CD4-positive, alpha-beta T cell treated with Interleukin-15 for 1 hour (primary cell): Measurements from ENCODE around the gene DCP1B.
A peak's percentile ranks its signal among the peaks of the same experiment; 100 is the strongest.

Source experiments
- DNase-seq: peaks from one replicate; pipeline ENCODE4 v3.0.0-alpha.2; 2020

The DCP1B gene

DNA sequence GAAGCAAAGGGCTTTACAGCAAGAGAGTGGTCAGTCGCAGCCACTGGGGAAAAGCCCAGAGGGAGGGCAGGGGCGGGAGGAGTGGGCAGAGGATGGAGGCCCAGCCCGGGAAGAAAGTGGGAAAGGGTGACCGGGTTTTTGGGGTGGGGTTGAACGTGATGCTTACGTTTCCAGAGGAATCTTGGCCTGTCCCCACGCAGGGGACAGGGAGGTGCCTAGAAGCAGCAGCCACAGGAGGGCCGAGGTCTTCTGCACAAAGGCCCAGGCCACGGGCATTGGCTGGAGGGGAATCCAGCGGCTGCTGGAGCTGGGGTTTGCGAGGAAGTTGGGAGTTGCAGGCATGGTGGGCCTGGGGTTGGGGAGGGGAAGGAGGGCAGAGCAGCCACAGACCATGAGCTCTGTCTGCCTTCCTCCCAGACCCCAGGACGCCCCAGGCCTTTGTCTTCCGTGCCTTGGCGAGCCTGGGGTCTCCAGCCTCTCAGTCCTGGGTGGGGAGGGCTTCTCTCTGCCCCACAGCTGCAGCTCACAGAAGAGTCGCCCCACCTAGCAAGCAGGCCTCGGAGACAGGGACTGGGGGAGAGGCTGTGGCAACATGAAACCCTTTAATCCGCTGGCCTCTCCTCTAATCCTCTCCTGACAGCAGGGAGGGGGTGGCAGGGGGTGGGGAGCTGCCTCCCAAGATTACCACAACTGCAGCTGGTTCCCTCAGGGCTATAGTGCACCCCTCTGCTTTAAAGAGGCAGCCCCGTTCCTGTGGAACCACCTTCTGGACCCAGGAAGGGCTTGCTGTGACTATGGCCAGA is 86.0 kb downstream of the DCP1B start, which contains the start of gene CACNA2D4:
Gene CACNA2D4, minus strand, starts transcription at position 572 of the 803 bp plus-strand sequence. Its CDS starts 179 bp downstream, at position 393.
- DNase-seq, result no peak

- DNase-seq, result no peak
Observed at GRCh38 chr12:1917172-1918070, 86.8 kb downstream of the DCP1B start.

- DNase-seq, result no peak
Observed at GRCh38 chr12:1916371-1917171, 87.7 kb downstream of the DCP1B start.

DNA sequence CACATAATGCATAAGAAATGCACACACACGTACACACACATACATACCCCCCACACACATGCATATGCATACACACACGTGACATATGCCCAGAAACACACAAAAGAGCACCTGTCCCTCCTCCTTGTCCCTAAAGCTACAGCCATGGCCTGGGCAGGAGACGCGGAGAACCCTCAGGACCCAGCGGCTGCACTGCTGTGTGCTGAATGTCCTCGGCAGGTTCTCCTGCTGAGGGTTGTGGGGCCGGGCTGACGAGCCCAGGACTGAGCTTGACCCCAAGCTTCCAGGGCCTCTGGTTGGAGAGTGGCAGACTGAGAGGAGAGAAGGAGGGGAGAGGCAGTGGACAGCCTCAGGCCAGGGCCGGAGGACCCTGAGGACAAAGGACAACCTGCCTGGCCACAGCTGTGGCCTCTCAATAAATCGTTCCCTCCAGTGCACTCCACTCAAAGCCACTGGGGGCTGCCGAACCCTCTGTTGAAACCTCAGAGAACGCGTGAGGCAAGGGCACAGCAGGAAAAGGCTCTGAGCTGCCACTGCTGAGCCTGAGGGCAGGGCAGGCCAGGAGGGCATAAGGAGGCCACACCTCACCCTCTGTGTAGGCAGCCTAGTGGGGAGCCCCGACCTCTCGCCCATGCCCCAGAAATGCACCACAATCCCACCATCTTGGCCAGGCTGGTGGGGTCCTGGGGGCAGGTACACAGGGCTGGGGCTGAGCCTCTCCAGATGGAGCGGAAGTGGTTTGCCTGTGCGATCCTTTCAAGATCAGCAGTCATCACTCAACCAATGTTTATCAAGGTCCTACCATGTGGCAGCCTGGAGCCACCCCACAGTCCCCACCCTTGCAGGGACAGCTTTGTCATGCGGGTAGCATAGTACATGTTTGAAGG is 88.9 kb downstream of the DCP1B start:
- no peak for DNase-seq

GRCh38 chr12:1914114-1914911 is 89.9 kb downstream of the DCP1B start:
- no peak for DNase-seq

GRCh38 chr12:1913377-1914113 is 90.7 kb downstream of the DCP1B start:
- no peak for DNase-seq

GRCh38 chr12:1912580-1913376 is 91.5 kb downstream of the DCP1B start:
- DNase-seq, result no peak

DNA sequence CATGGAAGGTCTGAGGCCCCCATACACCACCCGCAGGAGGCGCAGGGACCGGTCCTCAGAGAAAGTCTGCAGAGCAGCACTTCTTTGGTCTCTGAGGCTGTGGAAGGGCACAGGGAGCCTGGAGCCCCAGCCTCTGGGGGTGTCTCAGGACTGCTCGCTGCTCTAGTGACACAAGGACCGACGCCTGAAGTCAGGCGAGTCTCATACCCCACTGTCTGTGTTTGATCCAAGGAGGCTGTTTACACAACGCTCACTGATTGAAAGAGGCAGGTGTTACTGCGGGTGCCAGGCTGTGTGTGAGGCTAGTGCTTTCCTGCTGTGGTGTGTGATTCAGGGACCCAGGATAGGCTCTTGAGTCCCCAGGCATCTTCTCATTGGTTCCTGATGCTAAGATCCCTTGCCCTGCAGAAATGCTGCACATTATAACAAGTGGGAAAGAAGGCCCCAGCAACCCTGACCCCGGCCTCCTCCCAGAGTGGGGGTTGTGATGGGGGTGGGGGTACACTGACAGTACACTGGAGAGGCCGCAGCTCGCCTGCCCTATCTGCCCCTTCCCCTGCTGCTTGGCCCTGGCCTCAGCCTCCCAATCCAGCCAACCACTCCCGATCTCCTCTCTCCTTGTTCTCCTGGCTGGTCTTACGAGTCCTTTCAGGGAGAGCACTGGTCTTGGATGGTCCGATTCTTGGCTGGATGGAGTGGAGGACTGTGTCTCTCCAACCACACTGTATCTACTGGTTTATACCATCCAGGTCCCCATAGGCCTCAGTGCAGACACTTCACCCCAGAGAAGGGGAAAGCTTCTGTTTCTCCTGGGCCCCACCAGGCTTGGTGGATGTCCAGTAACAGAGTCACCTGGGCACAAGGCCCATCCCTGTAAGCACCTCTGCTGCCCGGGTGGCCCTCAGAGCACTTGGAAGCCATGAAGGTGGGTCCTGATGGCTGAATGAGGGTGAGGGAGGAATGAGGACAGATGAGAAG is 92.4 kb downstream of the DCP1B start:
- DNase-seq, result no peak

DNA sequence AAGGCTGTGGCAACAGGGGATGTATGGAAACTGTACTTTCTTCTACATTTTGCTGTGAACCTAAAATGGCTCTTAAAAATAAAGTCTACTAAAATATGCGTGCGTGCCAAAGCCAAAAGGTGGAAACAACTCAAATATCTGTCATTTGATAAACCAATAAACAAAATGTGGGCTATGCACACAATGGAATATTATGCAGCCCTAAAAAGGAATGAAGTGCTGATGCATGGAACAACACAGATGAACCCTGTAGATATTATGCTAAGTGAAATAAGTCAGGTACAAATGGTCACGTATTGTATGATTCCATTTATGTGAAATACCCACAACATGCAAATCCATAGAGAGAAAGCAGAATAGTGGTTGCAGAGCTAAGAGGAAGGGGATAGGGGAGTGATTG is 93.8 kb downstream of the DCP1B start:
- DNase-seq, result no peak

GRCh38 chr12:1908758-1909157 is 95.5 kb downstream of the DCP1B start:
- no peak for DNase-seq

DNA sequence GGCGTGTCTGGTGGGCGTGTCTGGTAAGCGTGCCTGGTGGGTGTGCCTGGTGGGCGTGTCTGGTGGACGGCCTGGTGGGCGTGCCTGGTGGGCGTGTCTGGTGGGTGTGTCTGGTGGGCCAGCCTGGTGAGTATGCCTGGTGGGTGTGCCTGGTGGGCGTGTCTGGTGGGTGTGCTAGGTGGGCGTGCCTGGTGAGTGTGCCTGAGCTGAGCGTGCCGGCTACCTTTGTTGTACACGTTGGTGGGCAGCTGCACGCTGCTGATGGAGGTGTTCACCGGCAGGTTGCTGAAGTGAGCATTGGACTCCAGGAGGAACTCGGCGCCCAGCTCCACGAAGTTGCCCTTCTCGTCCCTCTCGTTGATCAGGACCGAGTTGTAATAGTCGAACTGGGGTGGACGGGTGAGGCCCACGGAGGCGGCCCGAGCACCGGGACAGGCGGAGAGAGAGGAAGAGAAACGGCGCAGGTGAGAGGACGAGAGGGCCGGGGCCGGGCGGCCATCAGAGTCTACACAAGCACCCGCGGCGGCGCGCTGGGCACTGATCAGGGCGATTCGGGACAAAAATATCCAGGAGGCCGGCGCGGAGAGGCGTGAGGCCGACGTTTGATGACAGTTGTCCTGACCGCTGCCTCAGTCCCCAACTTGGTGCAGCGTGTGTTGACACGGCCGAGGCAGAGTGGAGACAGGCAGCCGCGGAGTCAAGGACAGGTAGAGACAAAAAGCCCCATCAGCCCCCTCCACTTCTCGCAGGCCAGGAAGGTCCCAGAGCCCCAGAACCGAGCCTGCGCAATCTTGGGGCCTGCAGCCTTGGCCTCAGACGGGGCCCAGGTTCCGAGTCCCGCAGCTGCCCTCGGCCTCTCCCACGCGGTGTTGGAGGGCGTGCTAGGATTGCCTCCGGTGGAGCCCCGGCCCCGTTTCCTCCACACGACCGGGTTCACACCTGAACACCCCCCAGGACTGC is 96.3 kb downstream of the DCP1B start:
- peak; percentile 52 for DNase-seq

GRCh38 chr12:1906579-1906978 is 97.7 kb downstream of the DCP1B start:
- DNase-seq, result no peak

GRCh38 chr12:1904875-1905274 is 99.4 kb downstream of the DCP1B start:
- no peak for DNase-seq

DNA sequence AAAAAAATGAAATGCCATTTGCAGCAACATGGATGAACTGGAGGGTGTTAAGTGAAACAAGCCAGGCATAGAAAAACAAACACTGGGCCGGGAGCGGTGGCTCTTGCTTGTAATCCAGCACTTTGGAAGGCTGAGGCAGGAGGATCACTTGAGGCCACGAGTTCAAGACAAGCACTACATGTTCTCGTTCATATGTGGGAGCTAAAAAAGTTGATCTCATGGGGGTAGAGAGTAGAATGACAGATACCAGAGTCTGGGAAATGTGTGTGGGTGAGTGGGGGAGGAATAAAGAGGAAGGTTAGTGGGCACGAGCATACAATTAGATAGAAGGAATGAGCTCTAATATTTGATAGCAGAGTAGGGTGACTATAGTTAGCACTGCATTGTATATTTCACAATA is 107.3 kb downstream of the DCP1B start:
- no peak for DNase-seq
